NT2/D1 (cell line): ENCODE results near the gene SCUBE3.

Source experiments
- DNase-seq: peaks from one replicate; pipeline ENCODE4 v3.0.0-alpha.2; 2011; ENCODE audit warnings: low read depth, low spot score
- H3K27me3 ChIP-seq: 2 replicates; pipeline ENCODE4 v1.6.0; 2011; ENCODE audit warnings: mild to moderate bottlenecking; ENCODE audit not compliant: insufficient read length, insufficient read depth
- H3K36me3 ChIP-seq: 2 replicates; pipeline ENCODE4 v1.6.1; 2011; ENCODE audit warnings: mild to moderate bottlenecking, low read length, mixed read lengths; ENCODE audit not compliant: insufficient read depth, insufficient read length
- H3K4me1 ChIP-seq: 2 replicates; pipeline ENCODE4 v1.5.1; 2011; ENCODE audit not compliant: insufficient read depth, insufficient read length
- H3K4me3 ChIP-seq: 2 replicates; pipeline ENCODE4 v1.5.1; 2011; ENCODE audit warnings: low read depth; ENCODE audit not compliant: insufficient read length
- H3K9ac ChIP-seq: 2 replicates; pipeline ENCODE4 v1.6.0; 2011; ENCODE audit warnings: low read depth; ENCODE audit not compliant: insufficient read length
- H3K9me3 ChIP-seq: 2 replicates; pipeline ENCODE4 v1.5.1; 2011; ENCODE audit warnings: mild to moderate bottlenecking, low read length; ENCODE audit not compliant: insufficient read depth
- SUZ12 ChIP-seq: IDR thresholded peaks from 2 replicates; pipeline ENCODE4 v1.6.1; 2011; ENCODE audit not compliant: insufficient read length, insufficient read depth; ENCODE audit errors: extremely low read depth
- YY1 ChIP-seq: IDR thresholded peaks from 2 replicates; pipeline ENCODE4 v1.6.1; 2011; ENCODE audit not compliant: insufficient read length, insufficient read depth
- ZNF274 ChIP-seq: IDR thresholded peaks from 2 replicates; pipeline ENCODE4 v1.6.1; 2011; ENCODE audit warnings: mild to moderate bottlenecking, low read depth, low read length

The SCUBE3 gene

DNA sequence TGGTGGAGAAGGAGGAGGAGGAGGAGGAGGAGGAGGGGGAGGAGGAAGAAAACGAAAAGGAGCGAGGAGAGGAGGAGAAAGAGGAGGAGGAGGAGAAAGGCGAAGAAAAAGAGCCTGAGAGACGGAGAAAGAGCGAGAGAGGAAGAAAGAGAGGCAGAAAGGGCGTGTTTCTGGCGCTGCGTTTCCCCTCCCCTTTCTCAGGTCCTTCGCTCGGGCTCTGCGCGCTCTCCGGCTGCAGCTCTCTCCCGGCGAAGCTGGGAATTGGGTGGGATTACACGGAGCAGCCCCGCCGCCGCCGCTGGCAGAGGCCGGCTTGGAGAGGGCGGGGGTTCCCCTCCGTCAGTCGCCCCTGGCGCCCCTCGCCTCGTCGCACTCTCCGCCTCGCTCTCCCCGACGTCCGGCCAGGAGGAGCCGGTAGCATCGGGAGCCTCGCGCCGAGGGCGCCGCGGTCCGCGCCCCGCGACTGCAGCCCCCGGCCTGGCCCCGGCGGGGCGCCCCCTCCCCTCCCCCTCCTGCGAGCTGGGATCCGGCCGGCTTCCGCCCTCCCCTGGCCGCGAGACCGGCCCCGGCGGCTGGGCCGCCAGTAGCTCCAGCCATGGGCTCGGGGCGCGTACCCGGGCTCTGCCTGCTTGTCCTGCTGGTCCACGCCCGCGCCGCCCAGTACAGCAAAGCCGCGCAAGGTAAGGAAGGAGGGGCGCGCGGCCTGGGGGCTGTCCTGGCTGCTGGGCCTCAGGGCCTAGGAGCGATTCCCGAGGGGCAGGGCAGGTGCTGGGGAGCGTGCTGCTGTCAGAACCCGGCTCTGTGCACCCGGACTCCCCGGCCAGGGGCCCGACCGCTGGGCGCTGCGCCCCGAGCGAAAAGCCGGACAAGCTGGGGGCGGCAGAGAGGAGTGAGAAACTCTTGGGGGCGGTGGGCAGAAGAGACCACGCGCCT is at the start of gene SCUBE3:
TSS of gene SCUBE3 (plus strand) at position 133 of the 933 bp plus-strand sequence. CDS start at position 596, 463 bp downstream.
- no peaks in the 10 kb centered on the region for H3K9me3 ChIP-seq
- TF ChIP-seq SUZ12 (no peak), ZNF274 (no peak), YY1 (no peak)
- DNase-seq = no peak
- peaks cover 29% of the 10 kb centered on the region for H3K4me1 ChIP-seq
- H3K36me3 ChIP-seq = peaks cover 13% of the 10 kb centered on the region
- H3K9ac ChIP-seq = peak within 1 kb of the TSS; percentile 83
- H3K4me3 ChIP-seq = peak within 1 kb of the TSS; percentile 59
- peaks cover 48% of the 10 kb centered on the region for H3K27me3 ChIP-seq

DNA sequence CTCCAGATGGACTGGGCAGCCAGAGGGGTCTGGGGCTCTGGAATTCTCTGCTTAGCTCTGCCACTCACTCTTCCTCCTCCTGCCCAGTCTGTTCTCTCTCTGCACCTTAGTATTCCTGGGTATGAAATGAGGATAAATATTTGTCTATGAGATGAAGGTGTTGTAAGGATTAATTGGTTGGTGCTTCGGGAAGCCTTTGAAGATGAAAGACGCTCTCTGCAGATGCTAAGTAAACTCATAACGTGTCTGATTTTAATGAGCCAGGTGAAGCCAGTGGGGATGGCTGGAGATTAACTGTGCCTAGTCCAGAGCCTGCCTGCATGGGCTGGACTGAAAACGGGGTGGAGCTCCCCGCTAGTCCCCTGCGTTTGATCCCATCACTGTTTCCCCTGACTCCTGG is 49.5 kb upstream of the SCUBE3 start:
- Histone ChIP-seq H3K36me3 (no peaks in the 10 kb centered on the region), H3K4me1 (no peaks in the 10 kb centered on the region), H3K27me3 (peaks cover 11% of the 10 kb centered on the region), H3K4me3 (no peak overlapping the region), H3K9ac (no peak overlapping the region), H3K9me3 (peaks cover 1% of the 10 kb centered on the region; the same call in 1 of the 2 replicates)
- TF ChIP-seq SUZ12 (no peak), ZNF274 (no peak)
- DNase-seq = no peak

DNA sequence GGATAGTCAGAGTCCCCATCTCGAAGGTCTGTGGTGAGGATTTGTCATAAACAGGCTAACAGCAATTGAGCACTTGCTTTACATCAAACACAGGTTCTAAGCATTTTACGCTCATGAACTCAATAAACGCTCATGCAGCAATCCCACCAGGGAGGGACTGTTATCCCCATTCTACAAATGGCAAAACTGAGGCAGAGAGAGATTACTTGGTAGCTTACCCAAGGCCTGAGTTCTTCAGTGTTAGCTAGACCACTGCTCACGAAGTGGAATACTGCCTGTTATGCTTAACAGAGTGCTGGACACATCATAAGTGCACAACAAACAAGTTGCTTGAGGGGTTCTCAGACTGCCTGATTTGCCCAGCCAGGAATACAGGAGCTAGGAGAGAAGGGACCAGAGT is 48.9 kb upstream of the SCUBE3 start:
- H3K27me3 ChIP-seq = peaks cover 9% of the 10 kb centered on the region
- no peak for DNase-seq
- H3K9me3 ChIP-seq = peaks cover 4% of the 10 kb centered on the region; the same call in 1 of the 2 replicates
- no peak overlapping the region for H3K9ac ChIP-seq
- H3K4me3 ChIP-seq = no peak overlapping the region
- H3K4me1 ChIP-seq = no peaks in the 10 kb centered on the region
- H3K36me3 ChIP-seq = no peaks in the 10 kb centered on the region
- TF ChIP-seq ZNF274 (no peak), YY1 (no peak), SUZ12 (no peak)

DNA sequence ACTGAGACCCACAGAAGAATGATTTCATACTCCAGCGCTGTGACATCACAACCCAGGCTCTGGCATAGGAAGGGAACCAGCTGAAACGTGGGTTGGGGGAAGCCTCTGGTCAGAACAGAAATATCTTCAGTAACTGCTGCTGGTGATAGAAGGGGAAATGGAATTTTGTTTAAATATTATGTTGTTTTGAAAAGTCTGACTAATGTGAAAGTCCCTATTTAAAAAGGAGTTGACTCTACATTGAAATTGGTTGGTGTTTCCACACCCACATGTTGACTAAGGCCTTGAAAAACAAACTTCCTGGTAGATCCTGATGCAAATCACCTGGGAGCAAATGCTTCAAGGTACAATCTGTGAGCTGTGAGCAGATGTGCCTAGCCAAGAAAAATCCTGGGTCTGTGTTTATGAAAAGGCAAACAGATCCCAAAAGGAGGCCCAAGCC is 48.1 kb upstream of the SCUBE3 start:
- no peaks in the 10 kb centered on the region for H3K4me1 ChIP-seq
- H3K27me3 ChIP-seq = peaks cover 2% of the 10 kb centered on the region
- H3K36me3 ChIP-seq = no peaks in the 10 kb centered on the region
- TF ChIP-seq ZNF274 (no peak), YY1 (no peak), SUZ12 (no peak)
- H3K9ac ChIP-seq = no peak overlapping the region
- no peak for DNase-seq
- peaks cover 4% of the 10 kb centered on the region; the same call in 1 of the 2 replicates for H3K9me3 ChIP-seq
- H3K4me3 ChIP-seq = no peak overlapping the region

DNA sequence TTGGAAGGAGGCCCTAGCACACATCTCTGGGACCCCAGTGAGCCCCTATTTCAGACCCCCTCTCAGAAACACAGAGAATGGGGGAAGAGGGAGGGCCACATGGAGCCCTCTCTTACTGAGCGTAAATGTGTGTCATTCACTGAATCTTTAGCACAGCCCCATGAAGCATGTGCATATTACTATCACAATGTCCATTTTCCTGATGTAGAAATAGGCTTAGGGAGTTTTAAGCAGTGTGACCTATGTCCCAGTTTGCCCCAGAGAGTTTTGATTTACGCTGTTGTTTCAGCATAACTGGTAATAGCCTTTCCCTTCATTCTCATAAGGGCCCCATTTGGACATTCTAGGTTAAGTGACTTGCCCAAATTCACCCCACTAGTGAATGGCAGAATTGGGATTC is 47.6 kb upstream of the SCUBE3 start:
- TF ChIP-seq SUZ12 (no peak), YY1 (no peak), ZNF274 (no peak)
- DNase-seq = no peak
- H3K9me3 ChIP-seq = peaks cover 4% of the 10 kb centered on the region; the same call in 1 of the 2 replicates
- H3K27me3 ChIP-seq = peaks cover 2% of the 10 kb centered on the region
- no peak overlapping the region for H3K4me3 ChIP-seq
- no peaks in the 10 kb centered on the region for H3K4me1 ChIP-seq
- H3K9ac ChIP-seq = no peak overlapping the region
- no peaks in the 10 kb centered on the region for H3K36me3 ChIP-seq

DNA sequence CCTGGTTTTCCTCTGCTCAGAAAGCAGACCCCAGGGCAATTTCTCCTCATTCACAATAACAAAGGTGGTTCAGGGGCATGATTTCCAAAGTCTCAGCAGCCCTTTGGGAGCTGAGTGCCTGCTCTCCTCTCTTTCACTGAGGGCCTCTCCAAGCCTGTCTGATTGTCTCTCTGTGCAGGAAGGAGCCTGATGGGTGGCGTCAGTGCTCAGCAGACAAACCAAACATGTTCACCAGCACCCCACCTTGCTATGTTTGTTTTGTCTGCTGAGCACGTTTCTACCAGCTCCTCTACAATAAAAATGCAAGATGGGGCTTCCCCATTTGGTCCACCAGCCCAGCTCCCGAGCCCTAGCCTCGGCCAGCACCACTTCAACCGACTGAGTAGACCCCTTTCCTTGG is 47.2 kb upstream of the SCUBE3 start:
- Histone ChIP-seq H3K4me1 (no peaks in the 10 kb centered on the region), H3K36me3 (no peaks in the 10 kb centered on the region), H3K9ac (no peak overlapping the region), H3K4me3 (no peak overlapping the region), H3K27me3 (peaks cover 2% of the 10 kb centered on the region), H3K9me3 (peaks cover 4% of the 10 kb centered on the region; the same call in 1 of the 2 replicates)
- TF ChIP-seq YY1 (no peak), SUZ12 (no peak), ZNF274 (no peak)
- no peak for DNase-seq

DNA sequence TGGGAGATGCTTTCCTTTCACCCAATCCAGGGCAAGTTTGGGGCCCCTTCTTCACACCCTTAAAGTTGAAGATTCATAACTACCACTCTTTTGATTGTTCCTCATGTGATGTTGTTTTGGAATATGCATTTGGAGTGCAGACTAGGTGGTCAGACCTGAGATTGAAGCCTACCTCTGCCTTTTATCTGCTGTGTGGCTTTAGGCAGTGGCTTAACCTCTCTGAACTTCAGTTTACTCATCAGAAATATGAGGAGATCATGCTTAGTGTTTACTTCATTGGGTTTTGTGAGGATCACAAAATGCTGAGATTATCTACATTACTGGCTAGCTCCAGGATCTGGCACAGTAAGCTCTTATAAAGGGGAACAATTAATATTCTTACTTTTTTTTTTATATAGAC is 46.3 kb upstream of the SCUBE3 start:
- peaks cover 2% of the 10 kb centered on the region for H3K27me3 ChIP-seq
- peaks cover 4% of the 10 kb centered on the region; the same call in 1 of the 2 replicates for H3K9me3 ChIP-seq
- no peak overlapping the region for H3K4me3 ChIP-seq
- no peak for DNase-seq
- no peaks in the 10 kb centered on the region for H3K36me3 ChIP-seq
- no peak for TF ChIP-seq ZNF274
- TF ChIP-seq YY1 = no peak
- TF ChIP-seq SUZ12 = no peak
- H3K9ac ChIP-seq = no peak overlapping the region
- H3K4me1 ChIP-seq = no peaks in the 10 kb centered on the region
